Prostate gland (tissue), 2 donors: ENCODE results near the gene KRTAP10-5. TPM values are rescaled to one million over a fixed set of nuclear protein-coding genes. Genes with fewer than 3 reads are reported as not detected.
"Not testable (repeated sequence)": the region's sequence is repeated elsewhere in the genome, so short reads cannot be mapped to it uniquely, and the experiment has no call there.

Experiments used
- DNase-seq: peaks from one replicate; pipeline ENCODE4 v3.0.0-alpha.2; 2019; ENCODE audit warnings: low spot score
- H3K27ac ChIP-seq, 2 donors: fragments of 200-600 bp; sonication (generic); 2 replicates each; pipeline ENCODE4 v1.5.1; 2017 to 2019
- H3K27me3 ChIP-seq: fragments of 200-600 bp; sonication (generic); replicated peaks from 2 replicates; pipeline ENCODE4 v1.5.1; 2019; ENCODE audit not compliant: insufficient read depth
- H3K36me3 ChIP-seq, 2 donors: fragments of 200-600 bp; sonication (generic); 1 replicate in 1 of 2; 2 replicates in 1 of 2; pipeline versions ENCODE4 v1.5.1 to v1.8.1; 2017 to 2019
- H3K4me1 ChIP-seq: fragments of 200-600 bp; sonication (generic); replicated peaks from 2 replicates; pipeline ENCODE4 v1.5.1; 2019
- H3K4me3 ChIP-seq, 2 donors: fragments of 200-600 bp; sonication (generic); 2 replicates each; pipeline ENCODE4 v1.5.1; 2017 to 2019
- H3K9me3 ChIP-seq: fragments of 200-600 bp; sonication (generic); 2 replicates; pipeline ENCODE4 v1.5.1; 2017
- CTCF ChIP-seq, 4 experiments: fragments of 200-600 bp in 2 of 4; fragments of 450-650 bp in 2 of 4; sonication (generic) in 2 of 4; IDR thresholded peaks; 1 replicate in 3 of 4; 2 replicates in 1 of 4; pipeline ENCODE4 v1.5.1; 2016 to 2019; ENCODE audit warnings: antibody characterized with exemption in 4 of 4, mild to moderate bottlenecking in 2 of 4, moderate library complexity in 2 of 4
- POLR2A ChIP-seq: fragments of 450-650 bp; IDR thresholded peaks from one replicate; pipeline ENCODE4 v1.6.1; 2016; ENCODE audit warnings: antibody characterized with exemption, mild to moderate bottlenecking
- POLR2AphosphoS5 ChIP-seq: sonication (generic); formaldehyde crosslinking; IDR thresholded peaks from one replicate; pipeline ENCODE4 v1.6.1; 2017; ENCODE audit warnings: antibody characterized with exemption
- WGBS: methylation state at CpG from one replicate; pipeline ENCODE4 v1.1.5; 2018; 5-methylcytosine and 5-hydroxymethylcytosine counted together
- intact Hi-C: fragments of 100-400 bp; cut with DNase I; formaldehyde crosslinking; loops from one replicate; pipeline ENCODE4 v1.14.2; 2022
- total RNA-seq, 2 donors: library from RNA; depleted of rRNA; stranded (reverse); fragments of >200 nt; gene quantifications; one replicate each; pipeline ENCODE4 v1.1.0, GENCODE V29; 2016

The KRTAP10-5 gene
- total RNA-seq, 2 donors from 2014 or later, result not detected

- Histone ChIP-seq H3K9me3 (no peaks in the 10 kb centered on the region), H3K27me3 (no peaks in the 10 kb centered on the region), H3K4me3 (no peak overlapping the region), H3K4me1 (no peaks in the 10 kb centered on the region), H3K36me3 (no peaks in the 10 kb centered on the region), H3K27ac (no peak overlapping the region)
- WGBS, result 76% methylated on average over 10 of the region's 10 CpGs
- intact Hi-C loops, result no loop called here
- no peak for DNase-seq
- no peak for TF ChIP-seq POLR2A
- no peak for TF ChIP-seq POLR2AphosphoS5
- TF ChIP-seq CTCF (IDR thresholded peaks at IDR 0.05), result no peak
These were observed 4.4 kb downstream of the KRTAP10-5 start for GRCh38 chr21:44576025-44576420.

GRCh38 chr21:44575307-44576024 lies 4.9 kb downstream of the KRTAP10-5 start:
- no peak for DNase-seq

GRCh38 chr21:44574457-44575306 lies 5.7 kb downstream of the KRTAP10-5 start:
- TF ChIP-seq CTCF (IDR thresholded peaks at IDR 0.05) (no peak), POLR2A (no peak), POLR2AphosphoS5 (no peak)
- H3K4me3 ChIP-seq, result no peak overlapping the region
- no peaks in the 10 kb centered on the region for H3K4me1 ChIP-seq
- no peaks in the 10 kb centered on the region for H3K27me3 ChIP-seq
- no peaks in the 10 kb centered on the region for H3K36me3 ChIP-seq
- WGBS, result 23% methylated on average over 21 of the region's 21 CpGs
- DNase-seq, result no peak
- no peaks in the 10 kb centered on the region for H3K9me3 ChIP-seq
- intact Hi-C loops, result no loop called here
- H3K27ac ChIP-seq, result no peak overlapping the region

More at GRCh38 chr21:44575307-44576024, 4.9 kb downstream of the KRTAP10-5 start:
- no peak for TF ChIP-seq CTCF (IDR thresholded peaks at IDR 0.05)
- no peak for TF ChIP-seq POLR2AphosphoS5
- TF ChIP-seq POLR2A, result no peak
- intact Hi-C loops, result no loop called here
- no peaks in the 10 kb centered on the region for H3K36me3 ChIP-seq
- no peaks in the 10 kb centered on the region for H3K9me3 ChIP-seq
- no peaks in the 10 kb centered on the region for H3K27me3 ChIP-seq
- no peak overlapping the region for H3K4me3 ChIP-seq
- no peak overlapping the region for H3K27ac ChIP-seq
- H3K4me1 ChIP-seq, result no peaks in the 10 kb centered on the region
- 91% methylated on average over 20 of the region's 20 CpGs for WGBS

GRCh38 chr21:44573630-44574456 lies 6.6 kb downstream of the KRTAP10-5 start, which contains the start of gene KRTAP10-4:
Gene KRTAP10-4 (plus strand): TSS chr21:44573729. CDS start chr21:44573759, 30 bp downstream.
- H3K9me3 ChIP-seq, H3K27me3 ChIP-seq, H3K27ac ChIP-seq, H3K4me1 ChIP-seq, intact Hi-C loops, H3K4me3 ChIP-seq, DNase-seq, H3K36me3 ChIP-seq: not testable (repeated sequence)
- 53% methylated on average over 19 of the region's 25 CpGs for WGBS
